ENCODE measurements around the gene MFSD6. TPM values are rescaled to one million over a fixed set of nuclear protein-coding genes. Genes with fewer than 3 reads are reported as not detected.

MFSD6 gene
- polyA plus RNA-seq, 1 donor from 2014 or later, result 11.8 TPM

DNA sequence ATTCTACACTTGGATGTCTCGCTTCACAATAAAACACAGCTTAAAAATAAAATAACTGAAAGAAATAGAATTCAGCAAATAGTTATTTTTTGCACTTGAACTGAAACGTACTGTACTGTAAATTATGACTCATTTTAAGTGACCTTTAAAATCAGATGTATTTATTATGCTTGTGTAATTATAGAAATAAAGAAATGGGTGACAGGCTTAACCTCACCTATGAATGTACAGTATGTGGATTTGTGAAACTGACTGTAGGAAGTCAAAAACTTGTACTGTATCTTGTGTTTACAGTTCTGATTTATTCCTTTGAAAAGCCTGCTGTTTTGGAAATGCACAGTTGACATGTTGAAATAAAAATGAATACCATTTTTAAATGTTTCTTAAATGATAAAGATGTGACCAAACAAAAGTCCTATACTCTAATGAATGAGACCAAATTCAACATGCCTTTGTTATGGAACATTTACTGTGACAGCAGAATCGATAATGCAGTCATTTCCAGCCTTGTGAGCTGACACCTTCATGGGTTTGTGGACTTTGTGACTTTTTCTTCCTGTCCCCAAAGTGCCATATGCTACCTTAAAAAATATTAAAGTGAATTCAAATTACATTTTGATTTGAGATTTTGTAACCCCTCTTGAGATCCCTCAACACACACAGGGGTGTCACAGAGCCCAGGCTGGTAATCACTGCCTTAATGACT lies 93.7 kb downstream of the MFSD6 start:
- Histone ChIP-seq H3K9ac (ENCODE audit: low read length) (no peak overlapping the region), H3K4me2 (ENCODE audit: low read length) (no peak overlapping the region)

DNA sequence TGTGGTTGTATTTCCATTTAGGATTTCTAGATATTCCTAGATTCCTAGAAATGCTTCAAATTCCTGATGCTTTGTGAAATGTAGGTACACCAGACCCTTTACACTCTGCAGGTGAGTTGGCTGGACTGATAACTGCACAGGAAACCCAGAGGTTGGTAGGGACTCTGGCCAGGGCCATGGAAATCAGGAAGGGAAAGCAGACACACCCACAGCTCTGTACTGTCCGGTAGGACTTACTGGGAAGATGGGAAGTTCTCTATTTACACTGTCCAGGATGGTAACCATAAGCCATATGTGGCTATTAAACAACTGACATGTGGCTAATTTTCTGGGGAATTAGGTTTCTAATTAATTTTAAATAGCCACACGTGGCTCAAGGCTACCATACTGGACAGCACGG lies 94.9 kb downstream of the MFSD6 start:
- H3K4me2 ChIP-seq (ENCODE audit: low read length), result no peak overlapping the region
- H3K27ac ChIP-seq (ENCODE audit: low read length), result no peak overlapping the region
- no peaks in the 10 kb centered on the region for H3K9me2 ChIP-seq (ENCODE audit: insufficient read depth, low read length)
- H3K79me2 ChIP-seq (replicated peaks; ENCODE audit: insufficient read depth, low read length), result no peaks in the 10 kb centered on the region
- H3F3A ChIP-seq (ENCODE audit: insufficient read depth, low read length, poor library complexity, severe bottlenecking), result no peaks in the 10 kb centered on the region
- H3K36me3 ChIP-seq (ENCODE audit: insufficient read depth, low read length), result peaks cover 15% of the 10 kb centered on the region
- TF ChIP-seq, protein P1, sequence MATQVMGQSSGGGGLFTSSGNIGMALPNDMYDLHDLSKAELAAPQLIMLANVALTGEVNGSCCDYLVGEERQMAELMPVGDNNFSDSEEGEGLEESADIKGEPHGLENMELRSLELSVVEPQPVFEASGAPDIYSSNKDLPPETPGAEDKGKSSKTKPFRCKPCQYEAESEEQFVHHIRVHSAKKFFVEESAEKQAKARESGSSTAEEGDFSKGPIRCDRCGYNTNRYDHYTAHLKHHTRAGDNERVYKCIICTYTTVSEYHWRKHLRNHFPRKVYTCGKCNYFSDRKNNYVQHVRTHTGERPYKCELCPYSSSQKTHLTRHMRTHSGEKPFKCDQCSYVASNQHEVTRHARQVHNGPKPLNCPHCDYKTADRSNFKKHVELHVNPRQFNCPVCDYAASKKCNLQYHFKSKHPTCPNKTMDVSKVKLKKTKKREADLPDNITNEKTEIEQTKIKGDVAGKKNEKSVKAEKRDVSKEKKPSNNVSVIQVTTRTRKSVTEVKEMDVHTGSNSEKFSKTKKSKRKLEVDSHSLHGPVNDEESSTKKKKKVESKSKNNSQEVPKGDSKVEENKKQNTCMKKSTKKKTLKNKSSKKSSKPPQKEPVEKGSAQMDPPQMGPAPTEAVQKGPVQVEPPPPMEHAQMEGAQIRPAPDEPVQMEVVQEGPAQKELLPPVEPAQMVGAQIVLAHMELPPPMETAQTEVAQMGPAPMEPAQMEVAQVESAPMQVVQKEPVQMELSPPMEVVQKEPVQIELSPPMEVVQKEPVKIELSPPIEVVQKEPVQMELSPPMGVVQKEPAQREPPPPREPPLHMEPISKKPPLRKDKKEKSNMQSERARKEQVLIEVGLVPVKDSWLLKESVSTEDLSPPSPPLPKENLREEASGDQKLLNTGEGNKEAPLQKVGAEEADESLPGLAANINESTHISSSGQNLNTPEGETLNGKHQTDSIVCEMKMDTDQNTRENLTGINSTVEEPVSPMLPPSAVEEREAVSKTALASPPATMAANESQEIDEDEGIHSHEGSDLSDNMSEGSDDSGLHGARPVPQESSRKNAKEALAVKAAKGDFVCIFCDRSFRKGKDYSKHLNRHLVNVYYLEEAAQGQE (IDR thresholded peaks at IDR 0.05; ENCODE audit: borderline replicate concordance), result no peak
- TF ChIP-seq SMC3 (conservative IDR thresholded peaks at IDR 0.05; ENCODE audit: poor library complexity), result no peak
- H2AFZ ChIP-seq (ENCODE audit: low read depth, low read length), result no peak overlapping the region
- no peaks in the 10 kb centered on the region for H3K27me3 ChIP-seq (ENCODE audit: insufficient read depth, low read depth, low read length)
- H4K20me1 ChIP-seq (ENCODE audit: insufficient read depth), result no peaks in the 10 kb centered on the region
- no peaks in the 10 kb centered on the region for H3K9me3 ChIP-seq (ENCODE audit: low read length)
- no peak overlapping the region for H3K9ac ChIP-seq (ENCODE audit: low read length)
- no peak overlapping the region for H3K4me3 ChIP-seq (ENCODE audit: low read length)

More for the DNA sequence above, 93.7 kb downstream of the MFSD6 start:
- Histone ChIP-seq H3K4me3 (ENCODE audit: low read length) (no peak overlapping the region), H3K79me2 (replicated peaks; ENCODE audit: insufficient read depth, low read length) (no peaks in the 10 kb centered on the region), H3K9me3 (ENCODE audit: low read length) (no peaks in the 10 kb centered on the region), H2AFZ (ENCODE audit: low read depth, low read length) (no peak overlapping the region), H3K27me3 (ENCODE audit: insufficient read depth, low read depth, low read length) (no peaks in the 10 kb centered on the region), H3F3A (ENCODE audit: insufficient read depth, low read length, poor library complexity, severe bottlenecking) (no peaks in the 10 kb centered on the region), H3K9me2 (ENCODE audit: insufficient read depth, low read length) (no peaks in the 10 kb centered on the region), H3K36me3 (ENCODE audit: insufficient read depth, low read length) (peaks cover 15% of the 10 kb centered on the region), H3K27ac (ENCODE audit: low read length) (no peak overlapping the region), H4K20me1 (ENCODE audit: insufficient read depth) (no peaks in the 10 kb centered on the region)
- TF ChIP-seq EP300 (conservative IDR thresholded peaks at IDR 0.05; ENCODE audit: poor library complexity, severe bottlenecking) (no peak), TAF1 (IDR thresholded peaks at IDR 0.05; ENCODE audit: low read depth) (no peak), RAD21 (conservative IDR thresholded peaks at IDR 0.05) (no peak), POLR2AphosphoS5 (IDR thresholded peaks at IDR 0.05) (no peak), EZH2 (IDR thresholded peaks at IDR 0.05; ENCODE audit: borderline replicate concordance, insufficient read depth, low read length, poor library complexity, severe bottlenecking) (no peak), SMC3 (conservative IDR thresholded peaks at IDR 0.05; ENCODE audit: poor library complexity) (no peak), MXI1 (conservative IDR thresholded peaks at IDR 0.05; ENCODE audit: poor library complexity, severe bottlenecking) (no peak)
- TF ChIP-seq, protein P2, sequence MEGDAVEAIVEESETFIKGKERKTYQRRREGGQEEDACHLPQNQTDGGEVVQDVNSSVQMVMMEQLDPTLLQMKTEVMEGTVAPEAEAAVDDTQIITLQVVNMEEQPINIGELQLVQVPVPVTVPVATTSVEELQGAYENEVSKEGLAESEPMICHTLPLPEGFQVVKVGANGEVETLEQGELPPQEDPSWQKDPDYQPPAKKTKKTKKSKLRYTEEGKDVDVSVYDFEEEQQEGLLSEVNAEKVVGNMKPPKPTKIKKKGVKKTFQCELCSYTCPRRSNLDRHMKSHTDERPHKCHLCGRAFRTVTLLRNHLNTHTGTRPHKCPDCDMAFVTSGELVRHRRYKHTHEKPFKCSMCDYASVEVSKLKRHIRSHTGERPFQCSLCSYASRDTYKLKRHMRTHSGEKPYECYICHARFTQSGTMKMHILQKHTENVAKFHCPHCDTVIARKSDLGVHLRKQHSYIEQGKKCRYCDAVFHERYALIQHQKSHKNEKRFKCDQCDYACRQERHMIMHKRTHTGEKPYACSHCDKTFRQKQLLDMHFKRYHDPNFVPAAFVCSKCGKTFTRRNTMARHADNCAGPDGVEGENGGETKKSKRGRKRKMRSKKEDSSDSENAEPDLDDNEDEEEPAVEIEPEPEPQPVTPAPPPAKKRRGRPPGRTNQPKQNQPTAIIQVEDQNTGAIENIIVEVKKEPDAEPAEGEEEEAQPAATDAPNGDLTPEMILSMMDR (IDR thresholded peaks at IDR 0.05; ENCODE audit: poor library complexity, severe bottlenecking), result no peak
- TF ChIP-seq, protein P1 (IDR thresholded peaks at IDR 0.05; ENCODE audit: borderline replicate concordance), result no peak

All from neural cell (in vitro differentiated cells).